ENCODE measurements around the gene DPEP1. TPM values are rescaled to one million over a fixed set of nuclear protein-coding genes. Genes with fewer than 3 reads are reported as not detected.

The DPEP1 gene
- total and polyA plus RNA-seq, 4 experiments from 2014 or later = not detected

- peak in 1 of 5 donors; percentile 30 for DNase-seq
- Histone ChIP-seq H3K36me3 (ENCODE audit: insufficient read depth, low read length) (no peaks in the 10 kb centered on the region), H3K4me3 (ENCODE audit: low read length in 2 of 2) (no peak overlapping the region), H3K27me3 (ENCODE audit: insufficient read depth, low read length) (no peaks in the 10 kb centered on the region), H3K9me3 (ENCODE audit: control insufficient read depth in 1 of 2, low read length in 2 of 2) (no peaks in the 10 kb centered on the region), H3K27ac (ENCODE audit: low read depth, low read length) (no peak overlapping the region), H3K4me1 (ENCODE audit: insufficient read depth, low read length) (no peaks in the 10 kb centered on the region)
- no peaks in the 10 kb centered on the region for H3K4me1 Mint-ChIP-seq
- H3K27ac Mint-ChIP-seq = no peak overlapping the region
- ChIA-PET POLR2A (ENCODE audit: partially characterized antibody) (no interaction called here), CTCF (ENCODE audit: partially characterized antibody) (no interaction called here)
- H3K27me3 Mint-ChIP-seq = peaks cover 0 to 2% of the 10 kb centered on the region in 2 donors
- H3K36me3 Mint-ChIP-seq = no peaks in the 10 kb centered on the region
- H3K4me3 Mint-ChIP-seq = no peak overlapping the region
- H3K9me3 Mint-ChIP-seq = no peaks in the 10 kb centered on the region
- intact Hi-C loops (cut with micrococcal nuclease) = no loop called here
Observed at GRCh38 chr16:89581045-89581695, 32.3 kb upstream of the DPEP1 start.

- Histone ChIP-seq H3K27me3 (ENCODE audit: insufficient read depth, low read length) (no peaks in the 10 kb centered on the region), H3K36me3 (ENCODE audit: insufficient read depth, low read length) (no peaks in the 10 kb centered on the region), H3K9me3 (ENCODE audit: control insufficient read depth in 1 of 2, low read length in 2 of 2) (no peaks in the 10 kb centered on the region), H3K4me1 (ENCODE audit: insufficient read depth, low read length) (no peaks in the 10 kb centered on the region), H3K4me3 (ENCODE audit: low read length in 2 of 2) (no peak overlapping the region), H3K27ac (ENCODE audit: low read depth, low read length) (no peak overlapping the region)
- H3K4me3 Mint-ChIP-seq = no peak overlapping the region
- ChIA-PET CTCF (ENCODE audit: partially characterized antibody) (no interaction called here), POLR2A (ENCODE audit: partially characterized antibody) (no interaction called here)
- intact Hi-C loops (cut with micrococcal nuclease) = no loop called here
- peak in 1 of 5 donors; percentile 1 for DNase-seq
- no peaks in the 10 kb centered on the region for H3K4me1 Mint-ChIP-seq
- H3K9me3 Mint-ChIP-seq = no peaks in the 10 kb centered on the region
- H3K27ac Mint-ChIP-seq = no peak overlapping the region
- no peaks in the 10 kb centered on the region for H3K36me3 Mint-ChIP-seq
- peaks cover 0 to 2% of the 10 kb centered on the region in 2 donors for H3K27me3 Mint-ChIP-seq
Observed at GRCh38 chr16:89581861-89582563, 31.4 kb upstream of the DPEP1 start.

- intact Hi-C loops (cut with micrococcal nuclease) = no loop called here
- DNase-seq = peak in 1 of 5 donors; percentile 17
- Mint-ChIP-seq H3K9me3 (no peaks in the 10 kb centered on the region), H3K4me3 (no peak overlapping the region), H3K36me3 (no peaks in the 10 kb centered on the region), H3K27me3 (no peaks in the 10 kb centered on the region), H3K4me1 (no peaks in the 10 kb centered on the region), H3K27ac (peak overlapping the region in 1 of 7 donors; percentile 61)
- ChIA-PET POLR2A (ENCODE audit: partially characterized antibody) (no interaction called here), CTCF (ENCODE audit: partially characterized antibody) (no interaction called here)
- no peak overlapping the region for H3K27ac ChIP-seq (ENCODE audit: low read depth, low read length)
- no peaks in the 10 kb centered on the region for H3K4me1 ChIP-seq (ENCODE audit: insufficient read depth, low read length)
- no peaks in the 10 kb centered on the region for H3K27me3 ChIP-seq (ENCODE audit: insufficient read depth, low read length)
- no peaks in the 10 kb centered on the region for H3K9me3 ChIP-seq (ENCODE audit: control insufficient read depth in 1 of 2, low read length in 2 of 2)
- no peaks in the 10 kb centered on the region for H3K36me3 ChIP-seq (ENCODE audit: insufficient read depth, low read length)
- H3K4me3 ChIP-seq (ENCODE audit: low read length in 2 of 2) = no peak overlapping the region
Observed at GRCh38 chr16:89582614-89583196, 30.7 kb upstream of the DPEP1 start.

GRCh38 chr16:89583197-89583894 lies 30.1 kb upstream of the DPEP1 start:
- Histone ChIP-seq H3K4me1 (ENCODE audit: insufficient read depth, low read length) (no peaks in the 10 kb centered on the region), H3K27ac (ENCODE audit: low read depth, low read length) (no peak overlapping the region), H3K4me3 (ENCODE audit: low read length in 2 of 2) (no peak overlapping the region), H3K27me3 (ENCODE audit: insufficient read depth, low read length) (no peaks in the 10 kb centered on the region), H3K9me3 (ENCODE audit: control insufficient read depth in 1 of 2, low read length in 2 of 2) (no peaks in the 10 kb centered on the region), H3K36me3 (ENCODE audit: insufficient read depth, low read length) (no peaks in the 10 kb centered on the region)
- intact Hi-C loops (cut with micrococcal nuclease) = no loop called here
- Mint-ChIP-seq H3K36me3 (no peaks in the 10 kb centered on the region), H3K4me3 (no peak overlapping the region), H3K9me3 (no peaks in the 10 kb centered on the region), H3K27me3 (no peaks in the 10 kb centered on the region), H3K4me1 (no peaks in the 10 kb centered on the region), H3K27ac (no peak overlapping the region)
- ChIA-PET CTCF (ENCODE audit: partially characterized antibody) (no interaction called here), POLR2A (ENCODE audit: partially characterized antibody) (interaction anchor here (1.2 kb wide), 1 partner anchor 8 kb away, joined by 3 read pairs; the partner anchor contains the start of gene CPNE7)
- DNase-seq = peak in 1 of 5 donors; percentile 13

GRCh38 chr16:89583895-89584644 lies 29.4 kb upstream of the DPEP1 start:
- ChIA-PET POLR2A (ENCODE audit: partially characterized antibody) (interaction anchor here (1.2 to 1.3 kb wide), 2 partner anchors 9 to 10 kb away, joined by 3 to 6 read pairs; partner anchors contain the start of gene CPNE7), CTCF (ENCODE audit: partially characterized antibody) (no interaction called here)
- no peaks in the 10 kb centered on the region for H3K36me3 Mint-ChIP-seq
- no peaks in the 10 kb centered on the region for H3K27me3 ChIP-seq (ENCODE audit: insufficient read depth, low read length)
- H3K4me3 Mint-ChIP-seq = no peak overlapping the region
- H3K4me3 ChIP-seq (ENCODE audit: low read length in 2 of 2) = no peak overlapping the region
- H3K4me1 Mint-ChIP-seq = no peaks in the 10 kb centered on the region
- intact Hi-C loops (cut with micrococcal nuclease) = no loop called here
- no peaks in the 10 kb centered on the region for H3K9me3 ChIP-seq (ENCODE audit: control insufficient read depth in 1 of 2, low read length in 2 of 2)
- H3K36me3 ChIP-seq (ENCODE audit: insufficient read depth, low read length) = no peaks in the 10 kb centered on the region
- no peaks in the 10 kb centered on the region for H3K9me3 Mint-ChIP-seq
- H3K4me1 ChIP-seq (ENCODE audit: insufficient read depth, low read length) = no peaks in the 10 kb centered on the region
- H3K27ac Mint-ChIP-seq = no peak overlapping the region
- H3K27me3 Mint-ChIP-seq = no peaks in the 10 kb centered on the region
- H3K27ac ChIP-seq (ENCODE audit: low read depth, low read length) = no peak overlapping the region
- peak in 1 of 5 donors; percentile 7 for DNase-seq

GRCh38 chr16:89584768-89585549 lies 28.5 kb upstream of the DPEP1 start:
- Histone ChIP-seq H3K9me3 (ENCODE audit: control insufficient read depth in 1 of 2, low read length in 2 of 2) (no peaks in the 10 kb centered on the region), H3K36me3 (ENCODE audit: insufficient read depth, low read length) (no peaks in the 10 kb centered on the region), H3K4me3 (ENCODE audit: low read length in 2 of 2) (no peak overlapping the region), H3K27me3 (ENCODE audit: insufficient read depth, low read length) (no peaks in the 10 kb centered on the region), H3K27ac (ENCODE audit: low read depth, low read length) (no peak overlapping the region), H3K4me1 (ENCODE audit: insufficient read depth, low read length) (no peaks in the 10 kb centered on the region)
- DNase-seq = peak in 1 of 5 donors; percentile 9
- no peaks in the 10 kb centered on the region for H3K36me3 Mint-ChIP-seq
- no peak overlapping the region for H3K4me3 Mint-ChIP-seq
- POLR2A ChIA-PET (ENCODE audit: partially characterized antibody) = interaction anchor here (1.2 to 1.3 kb wide), 2 partner anchors 9 to 10 kb away, joined by 3 to 6 read pairs; partner anchors contain the start of gene CPNE7
- no peaks in the 10 kb centered on the region for H3K4me1 Mint-ChIP-seq
- no peaks in the 10 kb centered on the region for H3K27me3 Mint-ChIP-seq
- intact Hi-C loops (cut with micrococcal nuclease) = no loop called here
- CTCF ChIA-PET (ENCODE audit: partially characterized antibody) = no interaction called here
- no peak overlapping the region for H3K27ac Mint-ChIP-seq
- no peaks in the 10 kb centered on the region for H3K9me3 Mint-ChIP-seq
